ENCODE measurements around the gene CLIC3.

CLIC3 gene

GRCh38 chr9:136984464-136985026 lies 11.8 kb downstream of the CLIC3 start:
- no peak overlapping the region for H3K4me2 ChIP-seq (ENCODE audit: insufficient read depth, low read length)
- H2AFZ ChIP-seq (ENCODE audit: low read depth, low read length), result no peak overlapping the region
- no peaks in the 10 kb centered on the region for H3K27me3 ChIP-seq (ENCODE audit: insufficient read depth, low read length, poor library complexity)
- H3K79me2 ChIP-seq (ENCODE audit: insufficient read depth, low read length), result no peaks in the 10 kb centered on the region
- DNase-seq (no peak), ATAC-seq (ENCODE audit: insufficient read depth, low read depth) (no peak)
- H3K36me3 ChIP-seq (ENCODE audit: insufficient read depth, low read length), result no peaks in the 10 kb centered on the region
- TF ChIP-seq CTCF (IDR thresholded peaks at IDR 0.05; ENCODE audit: borderline replicate concordance, extremely low read depth, low read length, poor library complexity, severe bottlenecking) (no peak), EZH2 (IDR thresholded peaks at IDR 0.05; ENCODE audit: borderline replicate concordance, low read depth, low read length, severe bottlenecking) (no peak)
- H3K27ac ChIP-seq (ENCODE audit: low read length), result no peak overlapping the region
- no peaks in the 10 kb centered on the region for H3K9me3 ChIP-seq (ENCODE audit: insufficient read depth, low read length, severe bottlenecking)
- H4K20me1 ChIP-seq (ENCODE audit: insufficient read depth, low read length), result no peaks in the 10 kb centered on the region
- no peaks in the 10 kb centered on the region for H3K4me1 ChIP-seq (ENCODE audit: insufficient read depth, low read length)
- no peak overlapping the region for H3K4me3 ChIP-seq (ENCODE audit: low read depth in 1 of 2, low read length in 2 of 2)
- H3K9ac ChIP-seq (ENCODE audit: low read depth, low read length), result no peak overlapping the region

GRCh38 chr9:136983656-136984314 lies 12.6 kb downstream of the CLIC3 start:
- no peak for ATAC-seq (ENCODE audit: insufficient read depth, low read depth)
- Histone ChIP-seq H3K4me2 (ENCODE audit: insufficient read depth, low read length) (no peak overlapping the region), H3K36me3 (ENCODE audit: insufficient read depth, low read length) (no peaks in the 10 kb centered on the region)

GRCh38 chr9:136983167-136983566 lies 13.2 kb downstream of the CLIC3 start:
- Histone ChIP-seq H3K4me1 (ENCODE audit: insufficient read depth, low read length) (no peaks in the 10 kb centered on the region), H3K27me3 (ENCODE audit: insufficient read depth, low read length, poor library complexity) (no peaks in the 10 kb centered on the region), H3K9me3 (ENCODE audit: insufficient read depth, low read length, severe bottlenecking) (no peaks in the 10 kb centered on the region), H3K36me3 (ENCODE audit: insufficient read depth, low read length) (no peaks in the 10 kb centered on the region), H3K4me2 (ENCODE audit: insufficient read depth, low read length) (no peak overlapping the region), H3K27ac (ENCODE audit: low read length) (no peak overlapping the region), H2AFZ (ENCODE audit: low read depth, low read length) (no peak overlapping the region), H3K79me2 (ENCODE audit: insufficient read depth, low read length) (no peaks in the 10 kb centered on the region), H4K20me1 (ENCODE audit: insufficient read depth, low read length) (no peaks in the 10 kb centered on the region), H3K9ac (ENCODE audit: low read depth, low read length) (no peak overlapping the region), H3K4me3 (ENCODE audit: low read depth in 1 of 2, low read length in 2 of 2) (no peak overlapping the region)
- ATAC-seq (ENCODE audit: insufficient read depth, low read depth) (no peak), DNase-seq (no peak)
- TF ChIP-seq EZH2 (IDR thresholded peaks at IDR 0.05; ENCODE audit: borderline replicate concordance, low read depth, low read length, severe bottlenecking), result no peak
- TF ChIP-seq CTCF (IDR thresholded peaks at IDR 0.05; ENCODE audit: borderline replicate concordance, extremely low read depth, low read length, poor library complexity, severe bottlenecking), result no peak

More at GRCh38 chr9:136983656-136984314, 12.6 kb downstream of the CLIC3 start:
- Histone ChIP-seq H4K20me1 (ENCODE audit: insufficient read depth, low read length) (no peaks in the 10 kb centered on the region), H3K27me3 (ENCODE audit: insufficient read depth, low read length, poor library complexity) (no peaks in the 10 kb centered on the region), H3K27ac (ENCODE audit: low read length) (no peak overlapping the region), H3K79me2 (ENCODE audit: insufficient read depth, low read length) (no peaks in the 10 kb centered on the region), H2AFZ (ENCODE audit: low read depth, low read length) (no peak overlapping the region), H3K4me1 (ENCODE audit: insufficient read depth, low read length) (no peaks in the 10 kb centered on the region), H3K4me3 (ENCODE audit: low read depth in 1 of 2, low read length in 2 of 2) (no peak overlapping the region), H3K9me3 (ENCODE audit: insufficient read depth, low read length, severe bottlenecking) (no peaks in the 10 kb centered on the region), H3K9ac (ENCODE audit: low read depth, low read length) (no peak overlapping the region)
- TF ChIP-seq CTCF (IDR thresholded peaks at IDR 0.05; ENCODE audit: borderline replicate concordance, extremely low read depth, low read length, poor library complexity, severe bottlenecking) (no peak), EZH2 (IDR thresholded peaks at IDR 0.05; ENCODE audit: borderline replicate concordance, low read depth, low read length, severe bottlenecking) (no peak)
- no peak for DNase-seq

Measured in DND-41 (cell line).